GM21423 (cell line): ENCODE results near the gene AJM1.
"Not testable (repeated sequence)": the region's sequence is repeated elsewhere in the genome, so short reads cannot be mapped to it uniquely, and the experiment has no call there.

Experiments used
- ATAC-seq: cut with Tn5 transposase; IDR thresholded peaks from one replicate; pipeline ENCODE4 v1.9.1; 2021; ENCODE audit warnings: mild to moderate bottlenecking, moderate library complexity; ENCODE audit not compliant: unreplicated experiment

AJM1 gene

DNA sequence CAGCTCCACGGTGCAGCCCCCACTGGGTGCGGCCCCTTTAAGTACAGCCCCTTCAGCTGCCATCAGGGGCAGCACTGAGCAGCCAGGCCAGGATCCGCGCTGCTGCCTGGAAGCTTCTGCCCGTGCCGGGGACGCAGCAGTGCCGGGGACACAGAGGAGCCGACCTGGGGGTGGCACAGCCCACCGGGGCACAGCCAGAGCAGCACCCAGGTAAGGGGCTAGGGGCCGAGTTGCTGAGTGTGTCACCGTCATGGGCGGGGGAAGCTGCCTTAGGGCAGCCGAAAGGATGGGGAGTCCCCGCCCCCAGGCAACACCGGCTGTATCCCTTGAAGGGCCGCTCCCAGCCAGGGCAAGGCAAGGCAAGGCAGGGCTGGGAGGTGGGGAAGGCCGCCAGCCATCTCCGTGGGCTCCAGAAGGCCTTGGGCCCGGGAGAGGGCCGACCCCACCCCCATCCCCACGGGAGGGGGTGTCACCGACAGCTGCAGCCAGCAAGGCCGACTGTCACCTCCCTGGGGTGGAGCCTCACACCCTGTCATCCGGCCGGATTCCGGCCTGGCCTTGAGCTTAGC, at the start of gene AJM1:
AJM1 (plus strand) TSS at position 99 of the 569 bp plus-strand sequence. CDS start 1,937 bp downstream, outside the sequence.
- ATAC-seq = peak; percentile 64

DNA sequence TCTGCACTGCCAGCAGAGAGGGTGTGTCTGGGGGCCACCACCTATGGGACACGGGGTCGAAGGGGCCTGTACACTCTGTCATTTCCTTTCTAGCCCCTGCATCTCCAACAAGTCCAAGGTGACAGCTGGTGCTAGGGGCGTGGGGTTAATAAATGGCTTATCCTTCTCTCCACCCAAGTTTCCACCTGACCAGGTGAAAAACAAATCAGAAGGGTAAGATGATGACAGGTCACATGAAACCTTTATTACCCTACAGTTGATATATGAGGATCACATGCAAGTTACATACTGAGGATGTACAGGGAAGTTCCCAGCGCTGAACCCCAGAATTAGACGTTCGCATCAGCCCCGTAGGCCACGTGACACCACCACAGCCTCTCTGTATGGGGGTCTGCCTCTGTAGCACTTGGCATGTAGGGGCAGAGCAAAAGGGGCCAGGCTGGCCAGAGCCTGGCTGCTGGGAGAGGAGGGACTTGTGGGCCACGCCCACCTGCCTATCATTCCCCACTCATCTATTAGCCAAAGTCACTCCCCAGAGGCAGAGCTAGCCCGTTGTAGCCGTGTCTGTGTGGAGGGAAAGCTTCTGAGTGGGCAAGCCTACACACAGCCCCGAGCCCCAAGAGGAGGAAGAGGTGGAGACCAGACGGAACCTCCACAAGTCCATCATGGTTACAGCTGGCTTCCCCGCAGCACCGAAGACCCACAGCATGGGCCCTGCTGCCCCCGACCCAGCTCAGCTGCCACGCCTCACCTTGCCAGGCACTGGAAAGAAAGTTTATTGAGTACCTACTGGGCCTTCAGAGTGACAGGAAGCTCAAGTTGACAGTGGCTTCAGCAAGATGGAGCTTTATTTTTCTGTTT, 49.0 kb upstream of the AJM1 start:
- ATAC-seq = no peak

DNA sequence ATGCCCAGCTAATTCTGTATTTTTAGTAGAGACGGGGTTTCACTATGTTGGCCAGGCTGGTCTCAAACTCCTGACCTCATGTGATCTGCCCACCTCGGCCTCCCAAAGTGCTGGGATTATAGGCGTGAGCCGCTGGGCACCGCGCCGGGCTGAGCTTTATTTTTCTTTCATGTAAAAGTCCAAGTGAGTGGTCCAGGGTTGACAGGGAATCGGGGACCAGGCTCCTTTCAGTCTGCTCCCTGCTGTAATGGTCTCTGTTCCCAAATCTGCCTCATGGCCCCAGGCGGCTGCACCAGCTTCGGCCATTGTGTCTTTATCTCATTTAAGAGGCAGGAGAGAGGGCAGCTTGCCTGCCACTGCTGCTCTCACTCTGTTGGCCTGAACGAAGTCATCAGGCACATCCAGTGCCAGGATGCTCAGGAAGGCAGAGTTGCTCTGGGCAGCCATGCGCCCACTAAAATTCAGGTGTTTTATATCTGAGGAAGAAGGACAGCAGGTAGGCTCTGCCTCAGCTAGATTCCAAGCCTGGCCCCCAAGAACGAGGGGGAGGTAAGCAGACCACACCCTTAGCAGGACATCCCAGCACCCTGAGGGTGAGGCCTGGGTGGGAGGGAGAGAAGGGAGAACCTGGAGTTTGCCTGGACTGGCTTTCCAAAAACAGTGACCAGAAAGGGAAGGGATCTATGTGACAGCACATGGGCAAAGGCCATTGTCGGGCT, 47.8 kb upstream of the AJM1 start:
- no peak for ATAC-seq

DNA sequence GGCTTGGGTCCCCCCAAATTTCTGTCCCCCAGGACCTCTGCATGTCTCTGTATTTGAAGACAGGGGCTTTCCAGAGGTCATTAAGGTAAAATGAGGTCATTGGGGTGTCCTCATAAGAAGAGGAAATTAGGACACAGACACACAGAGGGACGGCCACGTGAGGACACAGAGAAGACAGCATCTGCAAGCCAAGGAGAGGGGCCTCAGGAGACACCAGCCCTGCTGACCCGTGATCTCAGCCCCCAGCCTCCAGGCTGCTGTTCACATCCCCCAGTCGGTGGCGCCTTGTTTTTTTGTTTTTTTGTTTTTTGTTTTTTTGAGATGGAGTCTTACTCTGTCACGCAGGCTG, 47.3 kb upstream of the AJM1 start:
- no peak for ATAC-seq

DNA sequence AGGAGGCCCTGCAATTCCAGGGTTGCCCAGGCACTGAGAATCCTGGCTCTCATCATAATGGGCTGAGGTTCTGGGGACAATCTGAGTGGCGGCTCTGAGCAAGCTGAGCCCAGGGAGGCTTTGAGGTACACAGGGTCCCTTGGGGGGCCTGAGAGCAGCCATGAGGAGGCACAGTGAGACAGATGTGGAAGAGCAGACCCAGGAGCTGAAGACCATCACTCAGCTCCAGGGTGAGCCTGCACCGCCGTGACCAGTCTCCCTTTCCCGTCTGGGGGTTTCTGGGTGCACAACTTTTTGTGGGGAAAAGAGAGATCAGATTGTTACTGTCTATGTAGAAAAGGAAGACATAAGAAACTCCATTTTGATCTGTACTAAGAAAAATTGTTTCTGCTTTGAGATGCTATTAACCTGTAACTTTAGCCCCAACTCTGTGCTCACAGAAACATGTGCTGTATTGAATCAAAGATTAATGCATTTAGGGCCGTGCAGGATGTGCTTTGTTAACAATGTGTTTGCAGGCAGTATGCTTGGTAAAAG, 46.0 kb upstream of the AJM1 start, which contains the start of gene CCDC183:
CCDC183 (plus strand) TSS at position 101 of the 537 bp plus-strand sequence; CDS start at position 161, 60 bp downstream.
- ATAC-seq = no peak

DNA sequence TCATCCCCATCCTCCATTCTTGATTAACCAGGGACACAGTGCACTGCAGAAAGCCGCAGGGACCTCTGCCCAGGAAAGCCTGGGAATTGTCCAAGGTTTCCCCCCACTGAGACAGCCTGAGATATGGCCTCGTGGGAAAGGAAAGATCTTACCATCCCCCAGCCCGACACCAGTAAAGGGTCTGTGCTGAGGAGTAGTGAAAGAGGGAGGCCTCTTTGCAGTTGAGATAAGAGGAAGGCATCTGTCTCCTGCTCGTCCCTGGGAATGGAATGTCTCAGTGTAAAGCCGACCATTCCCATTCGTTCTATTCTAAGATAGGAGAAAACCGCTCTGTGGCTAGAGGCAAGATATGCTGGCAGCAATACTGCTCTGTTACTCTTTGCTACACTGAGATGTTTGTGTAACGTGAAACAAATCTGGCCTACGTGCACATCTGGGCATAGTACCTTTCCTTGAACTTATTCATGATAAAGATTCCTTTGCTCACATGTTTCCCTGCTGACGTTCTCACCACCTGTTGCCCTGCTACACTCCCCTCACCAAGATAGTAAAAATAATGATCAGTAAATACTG, 45.4 kb upstream of the AJM1 start:
- ATAC-seq = not testable (repeated sequence)

DNA sequence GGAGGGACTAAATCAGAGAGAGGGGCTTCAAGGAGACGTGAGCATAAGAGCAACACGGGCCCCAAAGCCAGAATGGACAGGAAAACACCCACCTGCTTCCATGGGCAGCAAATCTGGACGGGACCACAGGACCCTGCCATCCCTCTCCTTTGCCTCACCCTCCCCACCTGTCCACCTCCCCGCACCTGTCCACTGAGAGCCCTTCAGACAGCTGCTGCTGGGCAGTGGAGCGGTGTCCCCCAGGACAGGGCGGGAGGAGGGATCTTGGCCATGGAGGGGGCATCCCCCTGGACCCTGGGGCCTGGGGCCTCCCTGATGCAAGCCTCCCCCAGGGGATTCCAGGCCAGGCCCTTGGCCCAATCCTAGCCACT, 43.6 kb upstream of the AJM1 start:
- no peak for ATAC-seq

DNA sequence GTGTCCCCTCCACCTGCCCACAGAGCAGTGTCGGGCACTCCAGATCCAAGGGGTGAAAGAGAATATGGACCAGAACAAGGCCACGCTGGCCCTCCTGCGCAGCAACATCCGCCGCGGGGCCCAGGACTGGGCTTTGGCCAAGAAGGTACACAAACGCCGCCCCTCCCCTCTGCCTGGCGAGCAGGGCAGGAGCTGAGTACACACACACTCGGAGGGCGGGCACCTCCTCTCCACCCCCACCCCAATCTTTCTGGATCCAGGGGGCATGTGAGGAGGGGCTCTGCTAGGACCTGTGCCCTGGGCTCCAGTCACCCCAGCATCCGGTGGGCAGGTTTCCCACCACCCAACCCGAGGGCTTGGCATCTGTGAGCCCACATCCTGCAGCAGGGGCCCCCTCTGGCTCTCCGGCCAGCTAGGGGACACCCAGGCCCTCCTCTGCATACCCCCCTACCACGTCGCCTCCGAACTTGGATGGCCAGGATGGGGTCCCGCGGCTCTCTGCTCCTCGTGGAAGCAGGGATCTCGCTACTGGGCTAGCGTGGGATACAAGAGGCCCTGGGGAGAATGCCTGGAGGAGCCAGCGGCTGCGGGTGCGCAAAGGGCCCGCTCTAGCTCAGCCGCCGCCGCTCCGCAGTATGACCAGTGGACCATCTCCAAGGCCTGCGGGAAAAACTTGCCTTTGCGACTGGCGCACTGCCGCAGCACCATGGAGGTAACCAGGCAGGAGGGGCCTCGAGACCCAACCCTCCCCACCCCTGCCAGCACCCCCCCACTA, 43.0 kb upstream of the AJM1 start:
- ATAC-seq = no peak

DNA sequence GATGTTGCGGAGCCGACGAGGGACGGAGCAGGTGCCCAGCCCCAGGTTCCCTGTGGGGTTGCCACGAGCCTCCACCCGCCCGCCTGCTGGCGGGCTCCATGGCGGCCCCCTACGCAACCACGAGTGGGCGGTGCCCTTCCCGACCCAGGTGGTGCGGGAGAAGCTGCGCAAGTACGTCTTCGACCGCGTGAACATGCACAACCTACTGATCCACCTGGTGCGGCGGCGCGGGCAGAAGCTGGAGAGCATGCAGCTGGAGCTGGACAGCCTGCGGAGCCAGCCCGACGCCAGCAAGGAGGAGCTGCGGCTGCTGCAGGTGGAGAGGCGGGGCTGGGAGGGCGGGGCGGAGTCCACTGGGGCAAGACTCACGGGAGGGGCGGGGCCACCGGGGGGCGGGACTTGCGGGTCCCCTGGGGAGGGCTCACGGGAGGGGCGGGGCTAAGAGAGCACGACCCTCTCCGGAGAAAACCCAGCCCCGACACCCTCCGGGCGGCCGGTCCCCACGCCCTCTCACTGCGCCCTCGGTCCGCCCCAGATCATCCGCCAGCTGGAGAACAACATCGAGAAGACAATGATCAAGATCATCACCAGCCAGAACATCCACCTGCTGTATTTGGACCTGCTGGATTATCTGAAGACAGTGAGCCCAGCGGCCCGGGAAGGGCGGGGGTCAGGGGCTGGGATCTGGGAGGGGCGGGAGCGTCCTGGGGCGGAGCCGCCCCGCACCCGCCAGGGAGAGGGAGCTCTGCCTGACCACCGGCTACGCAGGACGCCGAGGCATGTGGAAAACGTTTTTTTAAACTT, 42.2 kb upstream of the AJM1 start:
- ATAC-seq = peak; percentile 41

DNA sequence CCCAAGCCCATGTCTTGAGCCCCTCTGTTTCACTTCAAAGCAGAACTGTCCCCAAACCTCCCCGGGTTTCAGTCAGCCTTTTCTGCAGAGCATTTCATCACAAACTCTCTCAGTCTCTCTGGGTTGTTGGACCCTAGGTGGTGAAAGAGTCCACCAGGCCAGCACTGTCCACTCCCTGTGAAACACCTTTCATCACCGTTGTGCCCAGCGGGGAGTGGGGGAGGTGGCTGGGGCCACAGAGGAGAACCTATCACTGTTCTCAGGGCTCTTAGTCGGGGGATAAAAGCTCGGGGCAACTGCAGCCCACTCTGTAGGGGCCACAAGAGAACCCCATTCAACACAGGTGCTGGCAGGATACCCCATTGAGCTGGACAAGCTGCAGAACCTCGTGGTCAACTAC, 40.0 kb upstream of the AJM1 start:
- ATAC-seq = no peak

DNA sequence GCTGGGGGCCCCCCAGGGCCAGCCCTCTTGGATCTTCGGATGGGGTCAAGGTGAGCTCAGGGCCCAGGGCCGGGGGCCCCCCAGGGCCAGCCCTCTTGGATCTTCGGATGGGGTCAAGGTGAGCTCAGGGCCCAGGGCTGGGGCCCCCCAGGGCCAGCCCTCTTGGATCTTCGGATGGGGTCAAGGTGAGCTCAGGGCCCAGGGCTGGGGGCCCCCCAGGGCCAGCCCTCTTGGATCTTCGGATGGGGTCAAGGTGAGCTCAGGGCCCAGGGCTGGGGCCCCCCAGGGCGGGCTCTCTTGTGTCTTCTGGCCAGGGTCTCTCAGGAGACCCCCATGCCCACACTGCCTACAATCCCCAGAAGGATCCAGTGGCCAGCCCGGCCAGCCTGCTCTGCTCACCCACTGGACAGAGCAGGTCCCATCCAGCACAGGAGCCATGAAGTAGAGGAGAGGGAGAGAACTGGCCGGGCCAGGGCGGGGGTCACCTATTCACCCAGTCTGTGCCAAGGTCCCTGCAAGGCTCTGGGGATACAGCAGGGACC, 39.2 kb upstream of the AJM1 start:
- not testable (repeated sequence) for ATAC-seq

DNA sequence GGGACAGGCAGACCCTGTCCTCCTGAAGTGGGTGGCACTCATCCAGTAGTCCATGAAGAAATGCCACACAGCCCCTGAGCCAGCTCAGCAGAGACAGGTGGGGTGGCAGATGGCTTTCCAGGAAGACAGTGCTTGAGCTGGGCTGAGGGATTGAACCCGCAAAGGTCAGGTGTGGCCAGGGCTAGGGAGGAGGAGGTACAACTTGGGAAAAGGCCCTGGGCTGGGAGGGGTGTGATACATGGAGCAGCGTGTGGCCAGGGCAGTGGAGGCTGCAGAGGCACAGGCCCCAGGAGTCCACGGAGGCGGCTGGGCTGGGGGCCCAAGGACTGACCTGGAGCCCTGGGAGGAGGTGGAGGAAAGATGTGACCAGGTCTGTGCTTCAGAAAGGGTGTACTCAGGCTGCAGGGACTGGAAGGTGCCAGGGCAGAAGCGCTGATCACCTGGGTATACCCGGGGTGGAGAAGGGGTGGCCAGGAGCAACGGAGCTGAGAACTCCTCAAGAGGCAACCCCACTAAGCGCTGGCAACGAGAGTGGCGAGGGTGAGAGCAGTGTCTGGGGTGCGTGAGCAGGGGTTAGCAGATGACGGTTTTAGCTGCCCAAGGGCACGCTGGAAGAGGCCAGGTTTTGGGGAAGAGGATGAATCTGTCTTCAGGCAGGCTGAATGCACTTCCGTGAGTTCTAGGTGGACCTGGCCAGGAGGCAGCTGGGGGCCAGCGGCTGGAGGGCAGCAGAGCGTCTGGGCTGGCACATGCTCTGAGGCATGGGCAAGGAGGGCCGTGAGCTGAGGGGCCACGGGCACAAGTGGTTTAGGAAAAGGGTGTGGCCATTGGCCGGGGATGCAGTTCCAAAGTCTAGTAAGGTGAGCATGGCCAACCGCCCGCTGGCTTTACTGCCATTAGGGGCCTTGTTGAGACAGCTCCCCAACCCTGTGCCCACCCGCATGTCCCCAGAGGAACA, 38.4 kb upstream of the AJM1 start:
- ATAC-seq = no peak

DNA sequence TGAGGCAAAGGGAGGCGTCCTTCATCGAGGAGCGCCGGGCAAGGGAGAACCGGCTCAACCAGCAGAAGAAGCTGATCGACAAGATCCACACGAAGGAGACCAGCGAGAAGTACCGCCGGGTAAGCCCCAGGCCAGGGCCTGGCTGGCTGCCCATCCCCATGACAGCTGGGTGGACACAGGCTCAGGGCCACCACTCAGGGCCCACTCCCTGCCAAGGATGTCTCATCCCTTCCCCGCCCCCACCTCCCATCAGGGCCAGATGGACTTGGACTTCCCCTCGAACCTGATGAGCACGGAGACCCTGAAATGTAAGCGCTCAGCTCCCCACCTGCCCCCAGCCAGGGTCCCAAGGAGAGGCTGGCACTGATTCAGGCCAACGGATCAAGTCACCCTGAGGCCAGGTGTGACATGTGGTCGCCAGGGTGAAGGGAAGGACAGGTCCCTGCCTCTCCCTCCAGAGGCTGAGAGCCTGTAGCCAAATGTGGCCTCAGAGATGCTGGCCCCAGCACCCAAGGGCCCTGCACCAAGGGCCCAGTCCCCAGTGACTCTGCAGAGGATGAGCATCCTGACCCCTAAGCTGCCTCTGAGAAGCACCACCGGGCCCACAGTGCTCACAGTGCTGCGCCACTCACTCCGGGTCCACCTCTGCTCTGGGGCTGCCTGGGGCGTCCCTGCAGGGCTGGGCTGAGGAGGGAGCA, 37.6 kb upstream of the AJM1 start:
- no peak for ATAC-seq

DNA sequence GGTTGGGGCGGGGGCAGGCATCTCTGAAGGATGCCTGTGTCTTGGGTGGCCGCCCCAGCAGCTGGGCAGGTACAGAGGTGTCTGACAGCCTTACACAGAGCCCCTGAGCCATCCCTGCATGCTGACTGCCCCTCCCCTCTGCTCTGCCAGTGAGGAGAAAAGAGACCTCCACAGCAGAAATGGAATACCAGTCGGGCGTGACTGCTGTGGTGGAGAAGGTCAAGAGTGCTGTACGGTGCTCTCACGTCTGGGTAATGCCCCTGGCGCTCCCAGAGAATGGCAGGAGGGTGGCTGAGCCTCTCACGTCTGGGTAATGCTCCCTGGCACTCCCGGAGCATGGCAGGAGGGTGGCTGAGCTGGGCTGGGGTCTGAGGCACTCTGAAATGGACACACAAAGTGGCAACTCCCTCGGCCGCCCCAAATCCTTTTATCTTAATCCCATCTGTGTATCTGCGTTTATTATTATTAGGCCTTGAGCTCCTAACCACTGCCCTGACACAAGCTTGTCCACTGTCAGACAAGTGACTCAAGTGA, 37.0 kb upstream of the AJM1 start:
- no peak for ATAC-seq

DNA sequence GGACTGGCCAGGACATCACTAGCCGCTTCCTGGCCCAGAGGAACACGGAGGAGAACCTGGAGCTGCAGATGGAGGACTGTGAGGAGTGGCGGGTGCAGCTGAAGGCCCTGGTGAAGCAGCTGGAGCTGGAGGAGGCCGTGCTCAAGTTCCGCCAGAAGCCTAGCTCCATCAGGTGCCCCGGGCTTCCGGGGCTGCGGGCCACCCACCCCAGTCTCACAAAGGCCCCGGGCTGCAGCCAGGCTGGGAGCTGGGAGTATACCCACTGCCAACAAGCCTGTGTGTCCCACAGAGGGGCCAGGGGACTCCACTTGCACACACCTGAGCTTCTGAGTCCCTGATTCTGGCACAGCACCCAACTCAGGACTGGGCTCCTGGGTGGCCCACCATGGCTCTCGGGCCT, 36.2 kb upstream of the AJM1 start:
- ATAC-seq = no peak

DNA sequence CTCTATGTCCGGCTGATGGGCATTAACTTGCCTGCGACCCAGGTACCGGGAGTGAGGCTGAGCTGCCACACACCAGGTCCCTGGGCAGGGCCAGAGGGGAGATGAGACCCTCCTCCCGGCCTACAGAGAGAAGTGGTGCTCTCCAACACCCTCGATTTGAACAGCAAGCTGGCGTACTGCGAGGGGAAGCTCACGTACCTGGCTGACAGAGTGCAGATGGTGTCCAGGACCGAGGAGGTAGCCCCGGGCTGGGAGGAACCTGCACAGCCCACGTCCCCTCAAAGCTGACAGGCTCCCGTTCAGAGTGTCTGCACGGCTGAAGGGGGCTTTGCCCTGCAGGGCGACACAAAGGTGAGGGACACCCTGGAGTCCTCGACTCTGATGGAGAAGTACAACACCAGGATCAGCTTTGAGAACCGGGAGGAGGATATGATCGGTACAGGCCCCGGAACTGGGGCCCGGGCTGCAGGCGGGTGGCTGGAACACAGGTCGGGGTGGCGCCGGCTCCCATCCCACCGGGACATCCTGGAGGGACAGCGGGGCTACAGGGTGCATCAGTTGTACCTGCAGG, 35.6 kb upstream of the AJM1 start:
- no peak for ATAC-seq
